ENCODE results near the gene C2CD2L.
"Not testable (repeated sequence)": the region's sequence is repeated elsewhere in the genome, so short reads cannot be mapped to it uniquely, and the experiment has no call there.

The C2CD2L gene

GRCh38 chr11:119153049-119153818 lies 46.1 kb downstream of the C2CD2L start:
- no peak for DNase-seq

GRCh38 chr11:119154178-119154577 lies 47.0 kb downstream of the C2CD2L start:
- no peak for DNase-seq

- DNase-seq = no peak
Measured at GRCh38 chr11:119155733-119156492, 48.8 kb downstream of the C2CD2L start.

GRCh38 chr11:119156496-119156895 lies 49.4 kb downstream of the C2CD2L start:
- no peak for DNase-seq

- no peak for DNase-seq
Measured at GRCh38 chr11:119157063-119157462, 49.9 kb downstream of the C2CD2L start.

- no peak for DNase-seq
Measured at GRCh38 chr11:119158467-119158866, 51.3 kb downstream of the C2CD2L start.

GRCh38 chr11:119160151-119160550 lies 53.0 kb downstream of the C2CD2L start:
- DNase-seq = no peak

GRCh38 chr11:119161871-119162270 lies 54.7 kb downstream of the C2CD2L start:
- no peak for DNase-seq

GRCh38 chr11:119166368-119167076 lies 59.4 kb downstream of the C2CD2L start:
- no peak for DNase-seq

GRCh38 chr11:119167077-119167458 lies 59.9 kb downstream of the C2CD2L start:
- DNase-seq = not testable (repeated sequence)

GRCh38 chr11:119167933-119168332 lies 60.8 kb downstream of the C2CD2L start:
- DNase-seq = no peak

Measured in NCI-H446 treated with DMSO at 0.1 percent for 48 hours (cell line).